SK-N-SH (cell line): ENCODE results near the gene GLB1L3.

Source experiments
- CTCF ChIP-seq: fragments of 200-600 bp; sonication (generic); IDR thresholded peaks from 2 replicates; pipeline ENCODE4 v1.6.1; 2017; ENCODE audit warnings: antibody characterized with exemption, mild to moderate bottlenecking, moderate library complexity
- POLR2AphosphoS5 ChIP-seq: IDR thresholded peaks from 2 replicates; pipeline ENCODE4 v1.6.1; 2012; ENCODE audit warnings: low read depth, low read length

GRCh38 chr11:134250675-134251074 lies 25.5 kb upstream of the GLB1L3 start:
- no peak for TF ChIP-seq POLR2AphosphoS5
- no peak for TF ChIP-seq CTCF
